Neural cell (in vitro differentiated cells): ENCODE measurements around the gene ONECUT2. TPM values are rescaled to one million over a fixed set of nuclear protein-coding genes. Genes with fewer than 3 reads are reported as not detected.

ENCODE experiments used
- EP300 ChIP-seq: fragments of 450-650 bp; conservative IDR thresholded peaks from 2 replicates; pipeline ENCODE4 v1.6.1; 2014; ENCODE audit warnings: antibody characterized with exemption, mild to moderate bottlenecking, moderate library complexity; ENCODE audit not compliant: poor library complexity, severe bottlenecking
- EZH2 ChIP-seq: fragments of 200-600, 300-800 bp; shearing (Covaris generic), sonication (generic); IDR thresholded peaks from 2 replicates; pipeline ENCODE4 v1.6.1; 2014; ENCODE audit warnings: antibody characterized with exemption, low read length, borderline replicate concordance, mild to moderate bottlenecking; ENCODE audit not compliant: insufficient read depth, poor library complexity, severe bottlenecking
- polyA plus RNA-seq: library from polyadenylated mRNA; depleted of rRNA; stranded (reverse); fragments of >200 nt; gene quantifications from 2 replicates; pipeline ENCODE4 v1.2.3, GENCODE V29; 2014

Gene ONECUT2
- polyA plus RNA-seq, 1 donor from 2014 or later: 4.3 TPM

DNA sequence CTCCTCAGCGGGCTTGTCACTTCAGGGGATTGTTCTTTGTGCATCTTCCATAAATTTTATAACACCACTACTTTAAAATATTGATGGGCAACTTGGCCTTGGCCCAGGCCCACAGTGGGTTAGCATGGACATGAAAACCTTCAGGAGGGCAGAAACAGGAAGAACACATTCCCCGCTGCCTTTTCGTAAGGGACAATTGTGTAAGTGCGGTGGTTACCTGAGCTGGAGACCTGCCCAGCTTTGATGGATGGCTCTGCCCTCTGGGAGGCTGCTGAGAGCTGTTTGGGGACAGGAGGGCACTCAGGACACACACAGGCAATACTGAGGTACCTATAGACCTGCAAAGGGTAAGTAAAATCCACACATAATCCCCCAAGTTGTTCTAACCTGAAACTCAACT, 104.5 kb downstream of the ONECUT2 start (continued):
- TF ChIP-seq EZH2 (no peak), EP300 (no peak)

Other genes starting within 250 kb of the ONECUT2 start
- 22.9 and 27.4 TPM in 2 replicates for gene ST8SIA3, start 82.8 kb upstream of the ONECUT2 start, polyA plus RNA-seq
- 12.5 and 17.1 TPM in 2 replicates for gene FECH, start 151.3 kb downstream of the ONECUT2 start, polyA plus RNA-seq
- 164 and 215 TPM in 2 replicates for gene NARS1, start 186.5 kb downstream of the ONECUT2 start, polyA plus RNA-seq